SK-N-DZ (cell line): ENCODE measurements around the gene TUSC7. TPM values are rescaled to one million over a fixed set of nuclear protein-coding genes. Genes with fewer than 3 reads are reported as not detected.

Source experiments
- DNase-seq: peaks from one replicate; pipeline ENCODE4 v3.0.0-alpha.2; 2015; ENCODE audit warnings: low spot score
- polyA plus RNA-seq, 2 experiments: library from polyadenylated mRNA; depleted of rRNA; stranded (reverse); fragments of >200 nt; gene quantifications; 2 replicates each; pipeline ENCODE4 v1.2.3, GENCODE V29; 2014

TUSC7 gene
- not detected in 2 replicates for polyA plus RNA-seq (2014; cell fraction: cytosol; rRNA removed)
- polyA plus RNA-seq (2014; cell fraction: nucleus; rRNA removed): not detected in 2 replicates

DNA sequence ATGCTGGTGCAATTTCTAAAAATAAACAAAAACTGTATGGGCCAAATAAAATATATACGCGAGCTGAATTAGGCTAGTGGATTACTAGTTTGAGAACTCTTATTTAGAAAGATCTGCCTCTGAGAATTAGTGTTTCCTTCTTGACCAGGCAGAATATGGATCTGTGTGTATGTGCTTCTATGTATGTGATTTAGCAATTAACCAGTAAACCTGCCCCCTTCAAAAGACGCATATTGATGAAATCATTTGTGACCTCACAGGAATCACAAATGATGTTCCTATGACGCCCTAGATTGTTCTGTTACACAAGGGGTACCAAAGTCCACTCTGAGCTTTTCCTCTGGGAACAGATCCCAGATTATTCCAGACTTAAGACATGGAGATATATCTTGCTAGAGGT lies at the start of gene TUSC7:
TSS of gene TUSC7 (plus strand) at position 301 of the 400 bp plus-strand sequence.
- no peak for DNase-seq

DNA sequence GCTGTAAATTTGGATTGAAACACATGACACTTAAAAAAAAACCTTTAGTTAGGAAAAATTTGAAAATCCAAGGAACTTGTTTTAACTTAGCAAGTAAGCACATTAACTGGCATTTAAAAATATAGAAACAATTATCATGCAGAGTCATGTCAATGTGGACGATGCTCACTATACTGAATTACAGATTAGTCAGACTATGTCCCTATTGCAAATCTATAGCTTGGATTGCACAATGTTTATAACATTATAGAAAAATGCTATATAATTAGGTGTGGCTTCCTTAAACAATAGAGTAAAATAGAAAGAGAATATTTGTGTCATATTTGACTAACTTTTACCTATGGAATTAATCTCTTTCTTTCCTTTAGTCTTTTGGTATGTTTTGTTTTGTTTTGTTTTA lies 48.4 kb upstream of the TUSC7 start:
- no peak for DNase-seq

DNA sequence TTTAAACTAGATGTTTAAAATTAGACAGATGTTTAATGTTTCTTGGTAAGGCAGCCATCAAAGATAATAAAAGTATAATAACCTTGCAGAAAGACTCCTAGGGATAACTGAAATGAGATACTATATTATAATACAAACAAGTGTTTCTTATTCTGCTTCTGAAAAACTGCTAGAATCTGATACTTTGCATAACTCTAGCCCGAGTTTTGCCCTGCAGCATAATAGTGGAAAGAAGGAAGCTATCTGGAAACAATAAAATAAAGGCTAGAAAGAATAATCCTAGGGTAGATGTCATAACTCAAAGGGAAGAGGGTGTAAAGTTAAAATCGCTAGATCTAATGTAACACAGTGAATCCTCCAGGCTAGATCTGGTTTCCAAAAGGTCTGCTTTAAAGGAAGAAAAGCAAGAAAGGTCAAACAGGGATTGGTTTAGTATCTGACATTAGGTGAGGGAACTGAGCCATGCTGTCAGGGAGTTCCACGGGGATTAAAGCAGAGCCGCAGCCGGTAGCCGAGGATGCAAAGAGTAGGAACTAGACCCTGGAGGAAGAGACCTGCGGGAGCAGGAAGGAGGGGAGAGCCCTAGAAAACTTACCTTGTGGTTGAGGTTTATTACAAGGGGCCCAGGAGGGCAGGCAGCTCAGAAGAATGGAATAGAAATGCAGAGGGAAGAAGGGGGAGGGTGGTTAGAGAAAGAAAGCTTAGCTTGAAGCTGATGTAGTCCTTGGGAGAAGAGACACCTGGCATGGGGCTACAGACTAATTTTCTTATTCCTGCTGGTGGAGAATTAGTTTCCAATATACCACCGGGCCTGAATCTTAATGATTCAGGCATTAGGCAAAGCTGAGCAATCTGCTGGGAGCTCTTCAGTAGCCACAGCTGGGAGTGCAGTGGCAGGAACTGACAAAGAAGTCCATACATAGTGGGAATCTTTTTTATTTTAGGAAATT lies 46.1 kb upstream of the TUSC7 start:
- DNase-seq: no peak

DNA sequence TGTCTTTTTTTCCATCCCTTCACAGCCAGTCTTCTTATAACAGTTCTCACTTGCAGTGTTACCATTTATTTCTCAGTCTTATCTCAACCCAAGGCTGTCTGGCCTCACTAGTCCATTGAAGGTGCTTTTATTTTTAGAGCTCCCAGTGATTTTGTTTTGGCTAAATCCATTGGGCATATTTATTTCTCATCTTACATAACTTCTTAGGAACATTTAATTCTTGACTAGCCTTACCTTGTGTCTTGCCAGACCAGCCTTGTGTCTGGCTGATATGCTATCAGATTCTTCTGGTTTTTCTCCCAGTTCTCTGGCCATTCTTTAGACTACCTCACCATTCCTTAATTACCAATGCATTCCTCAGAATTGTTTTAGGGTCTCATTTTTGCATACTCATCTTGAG lies 42.3 kb upstream of the TUSC7 start:
- DNase-seq: no peak

DNA sequence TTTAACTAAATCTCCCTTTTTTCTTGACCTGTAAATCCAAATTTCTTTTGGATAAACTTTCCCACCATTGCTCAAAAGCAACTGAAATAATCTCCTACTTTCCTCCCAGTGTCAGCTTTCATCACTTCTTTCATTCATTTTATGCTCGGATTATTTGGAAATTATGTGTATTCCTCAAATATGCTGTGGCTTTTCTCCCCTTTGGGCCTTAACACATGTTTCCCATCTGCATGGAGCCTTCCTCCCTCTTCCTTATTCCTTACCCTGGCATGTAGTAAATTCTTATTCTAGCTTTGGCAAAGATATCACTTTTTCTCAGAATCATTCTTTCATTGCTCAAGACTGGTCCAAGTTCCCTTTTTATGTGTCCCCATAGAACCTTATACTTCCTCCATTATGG lies 41.8 kb upstream of the TUSC7 start:
- no peak for DNase-seq

DNA sequence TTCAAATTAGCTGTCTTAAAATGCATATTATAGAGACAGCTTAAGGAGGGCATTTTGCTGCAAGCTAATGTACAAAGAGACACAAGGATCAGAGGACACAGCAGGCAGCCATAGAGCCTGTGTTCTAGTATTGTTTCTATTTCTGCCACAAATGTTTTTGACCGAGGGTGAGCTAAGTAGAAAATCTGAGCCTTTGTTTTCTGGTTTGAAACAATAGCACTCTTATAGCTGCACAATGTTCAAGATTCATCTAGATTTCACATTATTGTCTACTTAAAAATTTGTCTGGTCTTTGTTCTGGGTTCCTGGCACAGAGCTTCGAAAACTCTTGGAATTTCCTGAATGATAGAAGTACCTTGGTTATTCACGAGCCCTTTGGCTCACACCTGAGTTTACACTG lies 40.0 kb upstream of the TUSC7 start:
- no peak for DNase-seq

DNA sequence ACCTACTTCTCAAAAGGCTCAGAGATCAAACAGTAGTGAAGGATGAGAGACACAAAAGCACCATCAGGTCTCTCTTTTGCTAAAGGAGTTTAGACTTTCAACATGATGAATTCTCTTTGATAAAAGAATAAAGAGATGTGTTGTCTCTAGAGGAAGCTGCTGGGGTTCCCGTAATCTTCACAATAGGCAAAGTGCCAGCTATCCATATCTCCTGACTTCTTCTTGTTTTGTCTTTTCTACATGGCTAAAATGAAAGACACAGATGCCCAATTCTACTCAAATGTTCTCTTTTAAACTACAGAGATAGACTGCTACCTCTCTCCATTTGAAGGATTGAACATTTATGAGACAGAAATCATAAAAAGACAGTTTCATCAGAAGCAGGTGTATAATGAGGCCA lies 38.4 kb upstream of the TUSC7 start:
- no peak for DNase-seq

DNA sequence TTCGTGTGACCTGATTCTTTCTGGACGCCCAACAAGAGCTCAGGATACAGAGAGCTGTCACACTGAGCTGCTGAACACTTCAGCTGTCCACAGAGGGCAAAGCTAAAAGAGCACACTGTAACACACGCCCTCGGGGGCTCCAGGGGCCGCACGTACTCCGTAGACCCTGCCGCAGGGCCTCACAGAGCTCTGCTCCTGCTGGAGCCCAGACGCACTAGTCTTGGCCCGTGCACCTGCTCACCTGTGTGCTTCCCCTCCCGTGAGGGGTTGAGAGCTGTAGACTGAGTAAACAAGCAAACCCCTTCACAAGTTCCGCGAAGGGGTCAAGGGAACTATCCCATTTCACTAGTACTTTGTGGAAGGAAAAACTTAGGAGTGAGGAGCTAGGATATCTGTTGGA lies 30.7 kb upstream of the TUSC7 start:
- no peak for DNase-seq

DNA sequence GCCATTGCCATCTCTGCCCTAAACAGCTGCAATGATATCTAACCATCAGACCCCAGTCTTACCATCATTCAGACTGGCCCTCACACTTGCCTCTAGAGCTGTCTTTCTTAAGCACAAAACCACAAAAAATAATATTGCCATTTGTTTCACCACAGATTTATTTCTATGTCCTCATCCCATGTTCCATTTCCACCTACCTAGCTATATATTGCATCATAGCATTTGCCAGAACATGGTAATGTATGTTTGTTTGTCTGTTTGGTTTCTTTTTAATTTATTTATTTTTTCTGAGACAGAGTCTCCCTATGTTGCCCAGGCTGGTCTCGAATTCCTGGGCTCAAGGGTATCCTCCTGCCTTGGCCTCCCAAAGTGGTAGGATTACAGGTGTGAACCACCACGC lies 18.5 kb upstream of the TUSC7 start:
- DNase-seq: no peak

DNA sequence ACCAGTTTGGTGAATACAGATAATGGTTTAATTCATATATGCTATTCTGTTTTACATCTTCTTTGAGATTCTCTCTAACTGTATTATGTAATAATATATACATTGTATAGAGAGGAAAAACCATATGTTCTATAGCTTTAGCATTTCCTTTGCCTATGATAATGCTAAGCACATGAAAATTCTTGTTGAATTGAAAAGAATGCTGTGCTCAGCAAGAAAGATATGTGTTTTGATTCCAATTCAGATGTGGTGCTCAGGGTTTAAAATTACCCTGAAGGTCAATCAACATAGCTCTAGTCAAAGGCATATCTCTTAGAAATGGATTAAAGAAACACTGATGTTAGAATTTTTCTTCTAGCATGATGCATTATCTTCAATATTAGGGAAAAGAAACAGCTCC lies 8.5 kb upstream of the TUSC7 start:
- no peak for DNase-seq

DNA sequence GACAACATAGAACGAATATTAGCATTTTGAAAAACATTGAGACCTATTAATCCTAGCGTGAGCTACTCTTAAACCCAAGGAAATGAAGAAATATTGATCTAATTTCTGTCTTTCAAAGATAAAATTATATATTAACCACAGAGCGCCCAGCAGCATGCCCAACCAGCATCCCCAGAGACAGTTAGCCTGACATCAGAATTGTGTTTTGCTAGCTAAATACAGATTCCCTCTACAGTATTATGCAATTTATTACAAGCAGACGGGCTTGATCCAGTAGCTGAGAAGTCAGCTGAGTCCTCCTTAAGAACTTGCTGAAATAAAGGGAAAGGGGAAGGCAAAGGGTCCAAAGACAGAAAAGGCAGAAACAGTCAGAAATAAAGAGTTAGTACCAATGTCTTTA lies 7.2 kb upstream of the TUSC7 start:
- no peak for DNase-seq

DNA sequence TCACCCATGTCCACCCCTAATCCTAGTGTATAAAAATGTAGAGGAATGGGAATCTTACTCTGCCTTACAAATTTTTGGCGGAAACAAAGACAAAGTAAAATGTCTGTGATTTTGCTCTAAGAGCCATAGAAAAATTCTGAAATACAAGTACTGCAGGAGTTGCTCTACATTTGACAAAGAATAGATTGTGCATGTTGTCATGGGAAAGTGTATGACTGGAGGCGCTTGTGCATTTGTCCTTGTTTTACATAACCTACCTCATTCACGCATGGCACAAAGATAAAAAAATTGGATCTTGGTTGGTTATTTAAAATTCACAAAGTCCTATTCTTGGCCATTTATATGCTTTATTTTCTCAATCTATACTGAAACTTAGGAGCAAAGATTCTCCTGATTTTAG lies 2.0 kb upstream of the TUSC7 start:
- DNase-seq: no peak

DNA sequence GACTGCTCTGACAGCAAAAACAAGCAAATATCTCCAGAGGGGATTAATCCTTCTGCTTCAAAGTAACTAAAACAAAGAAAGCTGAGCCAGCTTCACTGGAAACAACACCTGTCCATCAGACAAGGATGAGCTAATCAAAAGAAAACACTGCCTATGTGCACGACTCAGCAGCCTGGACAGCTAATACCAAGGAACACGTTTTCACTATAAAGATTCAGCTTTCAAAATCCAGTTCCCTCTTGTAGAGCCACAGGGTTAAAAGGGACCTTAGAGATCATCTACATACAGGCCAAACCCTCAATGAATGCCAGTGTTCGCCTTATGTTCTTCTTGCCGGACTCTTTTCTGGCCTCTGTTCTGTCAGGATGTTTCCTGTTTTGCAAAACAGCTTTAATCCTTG lies 6.9 kb downstream of the TUSC7 start:
- no peak for DNase-seq

DNA sequence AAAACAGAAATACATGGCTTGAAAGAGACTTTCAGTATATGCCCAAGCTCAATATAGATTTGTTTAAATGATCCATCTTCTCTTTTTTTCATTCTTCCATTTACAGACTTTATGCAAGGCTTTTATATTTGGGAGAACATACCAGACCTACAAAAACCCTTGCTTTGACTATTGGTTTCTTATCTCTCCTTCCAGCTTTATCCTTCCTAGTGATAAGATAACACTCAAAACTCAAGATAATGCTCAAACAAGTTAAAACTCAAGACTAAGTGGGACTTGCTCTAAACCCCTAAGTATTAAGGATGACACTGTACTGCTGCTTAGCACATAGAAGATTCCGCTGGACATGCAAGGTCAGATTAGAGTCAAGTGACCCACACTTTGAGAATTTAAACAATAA lies 8.0 kb downstream of the TUSC7 start:
- DNase-seq: no peak

DNA sequence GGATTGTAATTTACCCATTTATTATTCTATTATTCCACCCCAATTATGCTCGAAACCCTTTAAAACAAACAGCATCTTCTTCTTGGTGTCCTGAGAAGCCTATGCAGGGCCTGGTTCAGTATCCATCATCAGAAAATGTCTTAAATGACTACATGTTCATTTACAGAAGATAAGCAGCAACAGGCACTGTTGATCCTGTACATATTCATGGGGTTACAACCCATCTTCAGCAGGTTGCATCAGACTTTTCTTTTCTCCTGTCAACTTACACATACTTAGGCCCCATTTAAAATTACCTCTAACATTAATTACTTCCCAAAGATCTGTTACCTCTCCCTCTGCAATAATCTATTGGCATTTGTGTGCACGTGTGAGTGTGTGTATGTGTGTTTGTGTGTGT lies 18.9 kb downstream of the TUSC7 start:
- no peak for DNase-seq

DNA sequence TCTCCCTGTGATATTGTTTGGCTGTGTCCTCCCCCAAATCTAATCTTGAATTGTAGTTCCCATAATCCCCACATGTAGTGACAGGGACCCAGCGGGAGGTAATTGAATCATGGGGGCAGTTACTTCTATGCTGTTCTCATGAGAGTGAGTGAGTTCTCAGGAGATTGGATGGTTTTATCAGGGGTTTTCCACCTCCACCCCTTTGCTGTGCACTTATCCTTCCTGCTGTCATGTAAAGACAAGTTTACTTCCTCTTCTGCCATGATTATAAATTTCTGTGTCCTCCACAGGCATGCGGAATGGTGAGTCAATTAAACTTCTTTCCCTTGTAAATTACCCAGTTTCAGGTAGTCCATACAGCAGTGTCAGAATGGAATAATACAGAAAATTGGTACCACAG lies 24.7 kb downstream of the TUSC7 start:
- no peak for DNase-seq

DNA sequence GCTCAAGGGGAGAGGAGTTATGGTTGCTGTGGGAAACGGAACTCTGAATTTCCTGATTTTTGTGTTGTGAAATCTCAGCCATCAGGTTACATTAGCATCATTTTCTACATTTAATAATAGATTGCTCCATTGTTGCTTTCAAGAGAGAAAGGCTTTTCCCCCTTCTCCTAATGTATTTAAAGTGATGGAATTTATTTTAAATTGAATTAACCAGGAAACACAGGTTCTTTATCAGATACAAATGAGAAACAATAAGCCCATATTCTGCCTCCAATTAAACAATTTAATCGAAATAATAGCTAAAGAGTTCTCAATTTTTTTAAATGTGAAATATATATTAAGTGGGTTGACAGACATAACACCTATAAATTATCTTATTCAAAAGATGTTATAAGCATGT lies 30.1 kb downstream of the TUSC7 start:
- no peak for DNase-seq

DNA sequence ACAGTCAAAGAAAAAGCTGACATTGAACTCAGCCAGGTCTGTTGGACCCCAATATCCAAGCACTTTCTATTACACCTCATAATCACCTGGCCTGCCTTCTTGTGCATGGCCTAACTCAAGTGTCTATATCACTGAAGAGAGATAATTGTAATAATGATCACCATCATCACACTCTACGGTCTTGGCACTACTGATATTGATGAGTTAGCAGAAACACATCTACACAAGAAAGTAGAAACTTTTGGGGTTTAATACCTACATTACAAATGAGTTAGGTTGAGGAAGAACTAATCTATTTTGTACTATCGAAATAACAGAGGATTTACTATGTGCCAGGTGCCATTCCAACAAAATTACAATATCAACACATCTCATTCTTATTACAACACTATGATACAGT lies 30.7 kb downstream of the TUSC7 start:
- no peak for DNase-seq

DNA sequence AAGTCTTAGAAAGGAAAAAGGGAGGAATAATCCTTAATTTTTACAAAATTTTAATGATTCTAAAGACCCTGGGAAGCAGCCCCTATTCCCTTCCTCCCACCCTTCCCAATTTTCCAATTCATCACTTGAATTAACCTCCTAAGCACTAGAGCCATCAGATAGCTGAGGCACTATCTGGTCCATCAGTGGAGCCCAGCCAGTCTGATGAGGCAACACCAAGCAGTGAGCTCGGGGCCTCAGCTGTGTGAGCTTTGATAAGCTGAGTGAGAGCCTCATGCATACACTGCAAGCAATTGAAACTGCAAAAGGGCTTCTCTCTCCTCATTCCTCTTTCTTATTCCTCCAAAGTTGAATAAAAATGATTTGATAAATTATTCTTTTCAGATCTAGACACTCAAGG lies 31.9 kb downstream of the TUSC7 start:
- peak; percentile 73 for DNase-seq

DNA sequence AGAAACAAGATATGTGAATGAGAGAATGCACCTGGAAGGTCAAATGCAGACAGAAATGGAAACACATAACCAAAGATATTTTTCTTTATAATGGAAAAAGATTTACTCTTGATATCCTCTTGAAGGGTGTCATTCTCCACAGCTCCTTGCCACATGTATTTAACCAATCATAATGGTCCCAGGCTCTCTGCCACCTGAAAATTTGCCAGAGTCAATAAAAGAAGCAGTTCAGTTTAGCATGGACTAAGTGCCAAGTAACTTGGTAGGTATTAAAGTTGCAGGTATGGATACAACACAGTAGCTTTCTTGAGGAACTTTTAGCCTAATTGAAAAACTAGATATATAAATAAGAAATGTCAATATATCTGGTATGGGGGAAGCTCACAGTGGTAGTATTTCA lies 33.5 kb downstream of the TUSC7 start:
- DNase-seq: no peak

DNA sequence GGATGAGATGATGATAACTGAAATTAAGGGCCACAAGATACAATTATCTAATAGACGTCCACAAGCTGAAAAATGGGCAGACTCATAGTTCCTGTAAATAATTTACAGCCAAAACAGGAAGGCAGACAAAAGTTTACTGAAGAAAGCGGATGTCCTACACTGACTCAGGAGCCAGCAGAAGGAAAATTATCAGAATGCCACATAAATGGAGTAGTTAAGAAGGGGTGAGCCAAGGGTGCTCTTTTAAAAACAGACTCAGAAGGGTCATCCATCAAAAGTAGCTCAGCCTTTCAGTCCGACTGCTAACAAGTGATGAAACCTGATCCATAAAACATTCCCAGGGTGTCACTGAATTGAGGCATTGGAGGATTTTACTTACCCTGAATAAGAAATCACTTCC lies 39.8 kb downstream of the TUSC7 start:
- no peak for DNase-seq

DNA sequence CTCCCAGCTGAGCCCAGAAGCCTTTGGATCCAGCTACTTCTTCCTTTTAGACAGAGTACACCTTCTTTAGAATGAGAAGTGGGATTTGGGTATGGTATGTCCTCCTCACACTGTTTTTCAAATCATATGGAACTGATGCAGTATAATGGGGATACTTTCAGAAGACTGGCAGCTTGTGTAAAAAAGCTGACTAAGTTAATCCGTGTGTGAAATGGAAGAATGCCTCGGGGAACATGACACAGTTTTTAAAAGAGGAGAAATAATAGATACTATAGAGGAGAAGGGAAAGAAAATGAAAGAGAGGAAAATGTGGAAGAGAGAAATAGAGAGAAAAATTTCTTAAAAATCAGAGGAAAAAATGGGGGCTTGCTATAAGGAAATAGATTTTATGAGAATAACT lies 47.7 kb downstream of the TUSC7 start:
- no peak for DNase-seq

DNA sequence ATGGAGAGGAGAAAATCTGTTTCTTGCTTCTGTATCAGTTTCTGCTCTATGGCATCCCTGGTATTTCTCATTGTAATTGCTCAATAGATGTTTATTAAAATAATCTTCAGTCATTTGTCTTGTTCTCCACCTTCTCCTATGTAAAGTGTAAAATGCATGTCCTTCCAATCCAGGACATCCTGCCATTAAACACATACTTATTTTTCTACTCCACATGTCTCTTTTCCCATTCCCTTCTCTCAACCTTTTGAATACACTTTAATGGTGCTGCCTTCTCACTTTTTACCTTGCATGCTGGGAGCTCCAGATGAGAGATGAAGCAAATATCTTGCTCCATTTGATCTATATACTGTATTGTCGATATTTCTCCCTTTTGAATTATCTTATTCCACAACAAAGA lies 49.7 kb downstream of the TUSC7 start:
- DNase-seq: no peak
